Fibroblast of peridontal ligament (primary cell): ENCODE results near the gene CDKAL1.
"Not testable (repeated sequence)": the region's sequence is repeated elsewhere in the genome, so short reads cannot be mapped to it uniquely, and the experiment has no call there.

Experiments used
- DNase-seq: peaks from one replicate; pipeline ENCODE4 v3.0.0-alpha.2; 2010; ENCODE audit errors: extremely low read depth

CDKAL1 gene

DNA sequence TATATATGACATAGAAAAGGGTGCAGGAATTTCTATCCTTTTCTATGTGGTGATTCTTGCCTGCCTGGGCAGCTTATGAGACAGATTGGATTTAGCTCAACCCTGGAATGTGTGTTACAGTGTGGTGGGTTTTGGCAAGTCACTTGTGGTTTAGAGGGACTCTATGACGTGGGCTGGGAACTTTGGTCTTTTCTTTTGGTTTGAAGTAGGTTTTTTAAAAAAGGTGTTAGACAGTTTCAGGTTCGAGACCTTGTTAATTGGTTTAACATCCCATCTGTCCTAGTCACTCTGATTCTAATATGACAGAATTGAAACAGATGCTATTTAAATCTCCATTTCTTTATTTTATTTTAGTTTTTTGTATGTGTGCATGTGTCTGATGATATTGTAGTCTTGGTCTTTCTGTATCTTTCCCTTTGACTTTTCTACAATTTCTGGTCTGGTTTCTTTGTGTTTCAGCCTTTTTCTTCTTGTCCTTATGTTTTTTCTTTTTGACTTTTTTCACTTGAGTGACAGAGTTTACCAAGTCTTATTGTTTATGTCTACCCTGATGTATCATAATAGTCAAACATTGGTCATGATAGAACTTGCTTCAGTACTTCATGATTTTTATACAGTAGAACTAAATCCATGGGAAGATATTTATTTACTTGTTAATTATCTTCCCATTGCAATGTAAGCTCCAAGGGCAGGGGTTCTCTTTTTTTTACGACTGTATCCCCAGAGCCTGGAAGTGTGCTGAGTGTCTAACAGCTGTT, 174.3 kb downstream of the CDKAL1 start:
- DNase-seq: peak; percentile 43

GRCh38 chr6:20709451-20709850, 175.2 kb downstream of the CDKAL1 start:
- no peak for DNase-seq

DNA sequence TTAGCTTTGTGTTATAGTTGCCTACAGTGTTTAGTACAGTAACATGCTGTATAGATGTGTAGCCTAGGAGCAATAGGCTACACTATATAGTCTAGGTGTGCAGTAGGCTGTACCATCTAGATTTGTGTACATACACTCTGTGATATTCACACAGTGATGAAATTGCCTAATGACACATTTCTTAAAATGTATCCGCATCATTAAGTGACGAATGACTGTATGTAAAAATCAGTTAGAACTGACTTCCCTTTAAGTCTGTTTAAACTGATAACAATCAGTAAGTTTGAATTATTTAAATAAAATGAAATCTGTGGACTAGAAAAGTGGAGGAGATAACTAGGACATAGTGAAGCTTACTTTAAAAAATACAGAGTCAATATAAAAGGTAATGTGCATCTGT, 176.1 kb downstream of the CDKAL1 start:
- no peak for DNase-seq

DNA sequence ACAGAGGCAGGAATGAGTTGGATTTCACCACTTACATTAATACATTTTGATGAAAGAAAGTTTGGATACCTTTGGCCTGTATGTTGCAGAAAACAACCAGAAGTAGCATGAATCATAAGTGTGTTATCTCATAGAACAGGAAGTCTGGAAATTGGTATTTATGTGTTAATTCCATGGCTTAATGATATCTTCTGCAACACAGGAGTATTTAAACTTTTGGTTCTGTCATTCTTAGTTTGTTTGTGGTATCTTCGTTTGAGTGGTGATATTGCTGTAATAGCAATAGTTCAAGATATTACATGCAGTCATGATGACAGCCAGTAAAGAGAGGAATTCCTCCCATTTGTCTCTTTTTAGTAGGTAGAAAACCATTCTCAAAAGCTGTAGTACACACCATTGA, 177.3 kb downstream of the CDKAL1 start:
- DNase-seq: no peak

GRCh38 chr6:20712011-20712410, 177.8 kb downstream of the CDKAL1 start:
- DNase-seq: no peak

DNA sequence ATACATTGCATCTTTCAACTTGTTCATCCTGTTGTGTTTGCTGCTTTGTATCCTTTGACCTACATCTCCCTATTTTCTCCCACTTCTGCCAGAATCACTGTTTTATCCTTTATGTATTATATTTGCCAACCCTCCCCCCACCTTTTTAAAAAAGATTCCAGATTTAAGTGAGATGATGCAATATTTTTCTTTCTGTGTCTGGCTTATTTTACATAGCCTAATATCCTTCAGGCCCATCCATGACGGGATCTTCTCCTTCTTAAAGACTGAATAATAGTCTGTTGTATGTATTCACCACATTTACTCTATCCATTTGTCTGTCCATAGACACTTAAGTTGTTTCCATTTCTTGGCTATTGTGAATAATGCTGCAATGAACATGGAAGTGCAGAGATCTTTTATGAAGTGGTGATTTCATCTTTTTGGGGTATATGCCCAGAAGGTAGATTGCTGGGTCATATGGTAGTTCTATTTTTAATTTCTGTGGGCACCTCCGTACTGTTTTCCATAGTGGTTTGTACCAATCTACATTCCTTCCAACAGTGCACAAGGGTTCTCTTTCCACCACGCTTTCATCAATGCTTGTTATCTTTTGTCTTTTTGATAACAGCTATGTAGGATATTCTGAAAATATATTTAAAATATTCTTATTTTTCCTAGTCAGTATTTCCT, 181.0 kb downstream of the CDKAL1 start:
- DNase-seq: peak; percentile 8

DNA sequence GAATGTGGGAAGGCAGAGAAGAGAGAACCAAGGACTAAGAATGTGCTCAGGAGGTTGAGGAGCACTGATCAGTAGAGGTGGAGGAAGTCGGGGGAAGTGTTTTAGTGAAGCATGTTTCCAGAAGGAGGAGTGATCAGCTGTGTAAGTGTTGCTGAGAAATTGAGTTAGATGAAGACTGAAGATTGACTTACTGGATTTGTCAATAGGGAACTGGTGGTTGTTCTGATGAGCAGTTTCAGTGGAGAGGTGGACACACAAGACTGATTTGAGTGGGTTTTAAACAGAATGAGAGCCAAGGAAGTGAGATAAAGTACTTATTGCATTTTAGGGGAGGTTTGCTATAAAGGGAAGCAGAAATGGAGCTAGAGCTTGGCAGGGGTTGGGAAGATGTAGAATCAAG, 182.6 kb downstream of the CDKAL1 start:
- no peak for DNase-seq

DNA sequence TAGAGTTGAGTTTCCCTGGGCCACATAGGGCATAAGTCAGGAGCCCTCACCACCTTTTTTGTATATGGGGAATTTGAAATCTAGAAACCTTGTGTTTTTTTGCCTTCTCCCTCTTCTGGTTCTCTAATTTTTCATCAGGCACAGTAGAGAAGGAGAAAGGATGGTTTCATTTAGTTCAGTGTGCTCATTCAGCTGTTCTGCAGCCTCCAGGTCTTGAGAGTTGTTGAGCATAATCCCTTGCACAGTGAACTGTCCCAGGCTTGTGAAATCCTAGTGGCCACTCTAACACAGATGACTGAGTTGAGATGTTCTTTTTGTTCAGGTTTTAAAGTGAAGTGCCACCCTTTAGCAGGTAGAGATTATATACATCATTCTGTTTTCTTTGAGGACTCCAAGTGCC, 183.5 kb downstream of the CDKAL1 start:
- no peak for DNase-seq

DNA sequence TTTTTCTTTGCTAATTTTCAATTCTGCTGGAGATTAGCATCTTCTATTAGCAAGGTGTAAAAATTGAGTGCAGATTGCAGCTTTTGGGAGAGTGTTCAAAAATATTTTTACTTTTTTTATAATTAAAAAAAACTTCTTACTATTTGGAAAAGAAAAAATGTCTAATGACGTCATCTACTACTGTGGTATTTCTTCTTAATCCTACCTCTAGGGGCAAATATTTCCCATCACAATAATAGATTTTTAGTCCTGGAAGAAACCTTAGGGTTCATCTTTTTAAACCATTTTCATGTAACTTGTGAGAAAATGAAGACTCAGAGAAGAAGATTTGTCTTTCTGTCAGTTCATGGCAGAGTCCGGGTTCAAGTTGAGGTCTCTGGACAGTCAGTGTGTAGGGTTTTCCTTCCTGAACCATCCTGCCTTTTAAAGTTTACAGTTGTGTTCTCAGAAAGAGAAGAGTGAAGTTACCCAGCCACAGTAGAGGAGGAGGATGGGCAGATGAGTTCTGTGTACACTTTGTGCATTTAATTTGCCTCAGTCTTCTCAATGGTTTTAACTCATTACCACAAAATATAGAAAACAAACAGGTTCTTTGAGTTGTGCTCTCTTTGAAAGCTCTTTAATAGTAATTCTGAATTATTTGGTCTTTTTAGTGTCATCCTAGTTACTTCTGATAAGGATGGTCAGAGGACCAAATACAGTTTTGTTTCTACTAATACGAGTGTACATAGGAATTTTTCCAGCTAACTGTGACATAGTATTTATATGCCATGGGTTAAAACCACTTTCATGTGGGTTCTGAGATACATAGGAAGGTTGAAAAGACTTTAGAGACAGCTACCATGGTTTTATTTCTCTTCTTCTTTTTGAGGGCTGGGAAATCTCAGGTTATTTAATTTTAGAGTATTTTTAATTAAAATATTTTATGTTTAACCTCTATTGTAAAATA, 184.7 kb downstream of the CDKAL1 start:
- DNase-seq: no peak

DNA sequence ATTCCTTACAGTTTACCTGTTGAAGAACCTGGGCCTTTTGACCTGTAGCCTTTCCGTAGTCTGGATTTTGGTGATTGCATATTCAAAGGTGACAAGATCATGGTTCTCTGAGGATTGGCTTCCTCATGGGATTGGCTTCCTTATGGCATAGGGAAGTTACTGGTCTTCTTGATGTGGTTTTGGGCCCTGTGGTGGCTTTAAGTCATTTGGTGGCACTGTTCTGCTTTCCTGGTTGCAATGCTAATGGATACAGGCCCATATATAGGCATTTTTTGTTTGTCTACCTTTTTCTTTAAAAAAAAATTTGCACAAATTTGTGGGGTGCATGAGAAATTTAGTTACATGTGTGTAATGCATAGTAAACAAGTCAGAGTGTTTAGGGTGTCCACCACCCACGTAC, 185.7 kb downstream of the CDKAL1 start:
- no peak for DNase-seq

GRCh38 chr6:20721121-20721520, 186.9 kb downstream of the CDKAL1 start:
- DNase-seq: not testable (repeated sequence)

GRCh38 chr6:20722455-20722854, 188.2 kb downstream of the CDKAL1 start:
- DNase-seq: no peak

DNA sequence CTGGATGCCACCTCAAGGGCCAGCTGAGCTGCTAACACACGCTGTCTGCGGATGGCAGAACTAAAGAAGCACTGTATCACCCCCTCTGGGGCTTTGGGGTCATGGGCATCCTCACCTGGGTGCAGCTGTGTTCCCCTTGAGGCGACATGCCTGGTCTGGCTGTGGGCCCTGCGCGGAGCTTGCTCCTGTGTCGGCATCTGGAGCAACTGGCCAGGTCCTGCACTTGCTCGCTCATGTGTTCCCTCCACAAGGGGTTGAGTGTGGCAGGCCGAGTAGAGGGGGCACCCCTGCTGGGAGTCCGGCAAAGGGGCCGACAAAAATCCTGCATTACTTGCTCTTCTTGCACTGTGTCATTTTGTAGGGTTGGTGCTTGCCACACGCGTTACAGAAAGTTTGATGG, 189.0 kb downstream of the CDKAL1 start:
- no peak for DNase-seq

- no peak for DNase-seq
Measured at GRCh38 chr6:20724443-20725190, 190.4 kb downstream of the CDKAL1 start.

DNA sequence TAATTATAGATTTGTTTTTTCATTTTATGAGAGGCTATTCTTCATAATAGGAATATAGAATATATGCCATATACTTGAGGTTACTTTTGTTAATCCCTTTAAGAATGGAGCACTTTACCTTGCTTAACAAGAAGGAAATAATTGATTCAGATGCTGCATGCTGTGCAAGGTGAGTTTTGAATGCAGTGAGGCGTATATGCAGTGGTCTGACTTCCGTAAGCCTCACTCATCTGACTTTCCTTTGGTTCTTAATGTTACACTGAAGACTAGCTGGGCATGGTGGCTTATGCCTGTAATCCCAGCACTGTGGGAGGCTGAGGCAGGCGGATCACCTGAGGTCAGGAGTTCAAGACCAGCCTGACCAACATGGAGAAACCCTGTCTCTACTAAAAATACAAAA, 191.0 kb downstream of the CDKAL1 start:
- DNase-seq: not testable (repeated sequence)

DNA sequence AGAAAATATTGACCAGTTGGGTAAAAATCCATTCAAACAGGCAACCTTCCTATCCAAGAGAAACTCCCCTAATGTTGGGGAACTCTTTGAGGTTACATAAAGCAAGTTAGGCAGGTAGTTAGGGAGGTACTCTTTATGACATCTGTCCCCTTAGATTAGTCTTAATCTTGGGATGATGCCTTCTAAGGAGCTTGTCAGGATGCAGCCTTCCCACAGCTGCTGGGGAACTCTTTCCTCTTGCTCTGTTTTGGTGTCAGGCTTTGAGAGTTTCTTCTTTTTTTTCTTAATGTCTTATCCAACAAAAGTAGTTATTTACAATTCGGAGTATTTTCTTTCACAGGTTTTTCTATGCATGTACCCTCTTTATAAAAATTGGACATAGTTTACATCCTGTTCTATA, 194.8 kb downstream of the CDKAL1 start:
- DNase-seq: no peak

- DNase-seq: not testable (repeated sequence)
Measured at GRCh38 chr6:20732362-20732761, 198.1 kb downstream of the CDKAL1 start.

- DNase-seq: no peak
Measured at GRCh38 chr6:20732896-20733295, 198.6 kb downstream of the CDKAL1 start.

DNA sequence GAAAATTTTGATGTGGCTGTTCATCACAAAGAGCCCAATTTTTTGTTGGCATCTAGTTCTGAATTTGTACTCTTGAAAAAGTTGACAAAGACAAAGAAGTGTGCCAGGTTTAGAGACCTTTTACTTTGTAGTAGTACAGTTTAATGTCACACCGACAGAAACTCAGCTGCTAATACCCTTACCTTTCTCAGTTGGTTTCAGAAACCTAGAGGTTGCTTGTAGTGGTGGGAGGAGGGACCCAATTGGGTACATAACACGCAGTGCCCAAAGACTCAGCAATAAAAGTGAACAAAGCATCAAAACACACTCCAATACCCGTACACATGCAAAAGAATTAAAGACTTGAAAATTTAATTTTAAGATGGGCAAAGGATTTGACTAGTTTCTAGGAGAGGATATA, 203.7 kb downstream of the CDKAL1 start:
- DNase-seq: no peak

GRCh38 chr6:20740088-20740487, 205.8 kb downstream of the CDKAL1 start:
- no peak for DNase-seq

DNA sequence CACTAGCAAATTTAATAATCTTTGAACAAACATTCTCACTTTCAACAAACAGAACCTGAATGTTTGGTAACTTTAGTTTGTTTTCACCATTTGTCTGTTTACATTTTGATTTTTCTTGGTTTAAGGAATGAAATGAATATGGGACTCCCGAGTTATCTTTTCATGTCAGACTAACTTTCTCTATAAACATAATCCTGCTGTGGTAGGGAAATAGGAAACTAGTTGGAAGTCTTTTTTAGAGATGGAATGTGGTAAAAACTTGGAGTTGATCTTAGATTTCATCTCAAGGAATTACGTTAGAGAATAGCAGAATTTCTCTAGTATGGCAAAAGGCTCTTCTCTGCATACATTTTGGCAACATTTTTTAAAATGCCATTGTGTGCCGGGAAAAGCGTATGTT, 206.5 kb downstream of the CDKAL1 start:
- peak; percentile 59 for DNase-seq

- no peak for DNase-seq
Measured at GRCh38 chr6:20741490-20741889, 207.2 kb downstream of the CDKAL1 start.
